Mesenteric fat pad (tissue), 1 donor: Measurements from ENCODE around the gene MINDY2. TPM values are rescaled to one million over a fixed set of nuclear protein-coding genes. Genes with fewer than 3 reads are reported as not detected.
"Not testable (repeated sequence)": the region's sequence is repeated elsewhere in the genome, so short reads cannot be mapped to it uniquely, and the experiment has no call there.

Source experiments
- DNase-seq: peaks from one replicate; pipeline ENCODE4 v3.0.0-alpha.2; 2020; ENCODE audit warnings: low spot score
- total RNA-seq: library from RNA; stranded (reverse); fragmentation: NEBNext Ultra II Directional; extraction: Animal tissue kit (Norgen Biotek cat#: 25700); gene quantifications from one replicate; pipeline ENCODE4 v1.2.1, GENCODE V29; 2021
- donor health status: DM: yes; HTN: yes; CAD: no.

Gene MINDY2
- total RNA-seq, 1 donor from 2014 or later, result 14.8 TPM

GRCh38 chr15:58877999-58878825, 107.1 kb downstream of the MINDY2 start:
- no peak for DNase-seq

- DNase-seq, result no peak
Measured at GRCh38 chr15:58880320-58880719, 109.2 kb downstream of the MINDY2 start.

- DNase-seq, result no peak
Measured at GRCh38 chr15:58882243-58882642, 111.1 kb downstream of the MINDY2 start.

GRCh38 chr15:58883926-58884325, 112.8 kb downstream of the MINDY2 start:
- DNase-seq, result not testable (repeated sequence)

- DNase-seq, result no peak
Measured at GRCh38 chr15:58886921-58887320, 115.8 kb downstream of the MINDY2 start.

- no peak for DNase-seq
Measured at GRCh38 chr15:58889363-58889762, 118.3 kb downstream of the MINDY2 start.

GRCh38 chr15:58898150-58898680, 127.1 kb downstream of the MINDY2 start:
- no peak for DNase-seq

- no peak for DNase-seq
Measured at GRCh38 chr15:58900631-58901030, 129.5 kb downstream of the MINDY2 start.

- no peak for DNase-seq
Measured at GRCh38 chr15:58908550-58909309, 137.6 kb downstream of the MINDY2 start.

GRCh38 chr15:58909616-58910015, 138.5 kb downstream of the MINDY2 start:
- DNase-seq, result no peak

GRCh38 chr15:58910456-58910855, 139.4 kb downstream of the MINDY2 start:
- no peak for DNase-seq

Other genes starting within 250 kb of the MINDY2 start
- 93.0 TPM for gene ADAM10, start 21.6 kb upstream of the MINDY2 start, total RNA-seq
- gene SLTM, start 162.4 kb downstream of the MINDY2 start, total RNA-seq, result 85.7 TPM
- 31.8 TPM for gene RNF111, start 216.4 kb downstream of the MINDY2 start, total RNA-seq